ENCODE results near the gene CXorf58. TPM values are rescaled to one million over a fixed set of nuclear protein-coding genes. Genes with fewer than 3 reads are reported as not detected.

The CXorf58 gene
- total and polyA plus RNA-seq, 2 of the 8 experiments (the other 6 are each of a cell fraction or from before 2014, with no cell fraction given): 0.05 TPM; not detected in 1

DNA sequence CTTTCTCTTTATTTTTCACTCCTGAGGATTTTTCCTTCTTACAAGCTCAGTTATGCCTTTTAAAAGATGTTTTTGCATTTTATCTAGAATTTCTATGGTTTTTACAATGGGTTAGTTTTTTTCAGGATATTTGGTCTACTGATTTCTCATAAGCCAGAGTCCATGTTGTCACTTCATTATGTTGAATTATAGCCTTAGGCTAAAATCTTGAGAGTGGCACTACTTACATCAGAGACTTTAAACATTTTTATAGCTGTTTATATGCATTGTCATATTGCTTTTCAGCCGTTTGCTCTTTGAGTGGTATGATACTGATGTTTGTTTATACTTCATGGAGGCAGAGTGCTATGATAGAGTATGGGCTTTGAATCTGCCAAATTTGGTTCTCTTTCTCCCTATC, 36.4 kb downstream of the CXorf58 start:
- no peaks in the 10 kb centered on the region for H3K27me3 ChIP-seq (replicated peaks in 1 of 4; ENCODE audit: control insufficient read depth in 3 of 4, extremely low read depth in 1 of 4, insufficient read depth in 3 of 4, low read length in 3 of 4)
- no peak overlapping the region for H2BK120ac ChIP-seq (replicated peaks; ENCODE audit: low read depth, low read length)
- no peak overlapping the region for H2BK5ac ChIP-seq (ENCODE audit: low read depth, low read length)
- ChIA-PET POLR2A (ENCODE audit: partially characterized antibody) (no interaction called here), CTCF (ENCODE audit: partially characterized antibody) (interaction anchor here (1.6 kb wide), 1 partner anchor 109 kb away, joined by 5 read pairs; no protein-coding TSS in a partner anchor)
- no peaks in the 10 kb centered on the region for H3K79me2 ChIP-seq (ENCODE audit: control insufficient read depth in 1 of 2, insufficient read depth in 2 of 2, low read length in 2 of 2)
- no peaks in the 10 kb centered on the region for H3K23me2 ChIP-seq (ENCODE audit: low read depth, low read length)
- no peak overlapping the region for H3K4ac ChIP-seq (replicated peaks; ENCODE audit: insufficient read length, low read depth, low read length)
- no peak overlapping the region for H3K27ac ChIP-seq (ENCODE audit: low read depth, low read length)
- no peak overlapping the region for H2BK15ac ChIP-seq (ENCODE audit: low read length)
- 82% methylated on average over 1 of the region's 1 CpG; no CpG with 5 or more reads in 1 of the 2 experiments for WGBS, 2 experiments (ENCODE audit: extremely low coverage in 1 of 2, insufficient coverage in 1 of 2, insufficient read length in 1 of 2, insufficient replicate concordance in 2 of 2, low coverage in 1 of 2, low lambda C conversion rate in 2 of 2, missing lambda C conversion rate in 1 of 2)
- DNase-seq (ENCODE audit: low read depth in 1 of 2, low spot score in 2 of 2): no peak
- no peak overlapping the region for H2BK20ac ChIP-seq (ENCODE audit: low read length)
- no peak overlapping the region for H3K4me2 ChIP-seq (ENCODE audit: insufficient read depth in 1 of 2, low read depth in 2 of 2, low read length in 2 of 2)
- H3K56ac ChIP-seq (replicated peaks; ENCODE audit: insufficient read length, low read depth, low read length): no peak overlapping the region
- H3K4me3 ChIP-seq (ENCODE audit: extremely low read depth in 1 of 4, insufficient read depth in 2 of 4, low read depth in 3 of 4, low read length in 4 of 4): no peak overlapping the region
- H2AK5ac ChIP-seq (ENCODE audit: low read depth, low read length): no peak overlapping the region
- FAIRE-seq: no peak
- no peak overlapping the region for H3K23ac ChIP-seq (ENCODE audit: insufficient read length)
- H3K79me1 ChIP-seq (ENCODE audit: low read depth, low read length): no peaks in the 10 kb centered on the region
- H3K36me3 ChIP-seq (ENCODE audit: control insufficient read depth in 2 of 4, insufficient read depth in 4 of 4, low read length in 3 of 4): no peaks in the 10 kb centered on the region
- no peak overlapping the region for H3K18ac ChIP-seq (ENCODE audit: extremely low read depth, low read length)
- H4K8ac ChIP-seq (ENCODE audit: extremely low read depth, insufficient read depth, low read length): no peak overlapping the region
- H2BK12ac ChIP-seq (ENCODE audit: low read depth, low read length): no peak overlapping the region
- no peak overlapping the region for H2AFZ ChIP-seq (ENCODE audit: low read length)
- no peak for TF ChIP-seq JUND (IDR thresholded peaks at IDR 0.05; ENCODE audit: low read length)
- no peak overlapping the region for H4K91ac ChIP-seq (replicated peaks; ENCODE audit: insufficient read length, low read length)
- H4K20me1 ChIP-seq (replicated peaks in 1 of 2; ENCODE audit: control insufficient read depth in 1 of 2, insufficient read depth in 2 of 2, low read length in 2 of 2): no peaks in the 10 kb centered on the region
- no peak overlapping the region for H3K14ac ChIP-seq (ENCODE audit: insufficient read length)
- H3K9ac ChIP-seq (replicated peaks in 1 of 4; ENCODE audit: extremely low read depth in 1 of 4, low read depth in 3 of 4, low read length in 3 of 4): no peak overlapping the region
- no peak overlapping the region for H4K5ac ChIP-seq (ENCODE audit: insufficient read length, low read depth, low read length)
- no peaks in the 10 kb centered on the region for H3K9me3 ChIP-seq (ENCODE audit: insufficient read depth in 2 of 2, low read depth in 1 of 2, low read length in 1 of 2)
- no peaks in the 10 kb centered on the region for H3K4me1 ChIP-seq (replicated peaks in 1 of 4; ENCODE audit: control insufficient read depth in 3 of 4, insufficient read depth in 4 of 4, low read length in 3 of 4)
